Karpas-422 (cell line): ENCODE results near the gene PTPN5. TPM values are rescaled to one million over a fixed set of nuclear protein-coding genes. Genes with fewer than 3 reads are reported as not detected.
A peak's percentile ranks its signal among the peaks of the same experiment; 100 is the strongest.

Experiments used
- DNase-seq: peaks from one replicate; pipeline ENCODE4 v3.0.0-alpha.2; 2015
- H2AFZ ChIP-seq: fragments of 200-600 bp; sonication (generic); 2 replicates; pipeline ENCODE4 v1.6.1; 2014; ENCODE audit warnings: antibody characterized with exemption, low read length, mixed read lengths
- H3K27ac ChIP-seq: fragments of 200-600 bp; sonication (generic); 2 replicates; pipeline ENCODE4 v1.5.1; 2014; ENCODE audit warnings: mild to moderate bottlenecking, low read length, moderate library complexity
- H3K27me3 ChIP-seq: fragments of 200-600 bp; sonication (generic); 2 replicates; pipeline ENCODE4 v1.6.1; 2014; ENCODE audit warnings: low read length, mixed read lengths
- H3K36me3 ChIP-seq: fragments of 200-600 bp; sonication (generic); 2 replicates; pipeline ENCODE4 v1.6.1; 2014; ENCODE audit warnings: low read length, mixed read lengths; ENCODE audit not compliant: insufficient read depth
- H3K4me1 ChIP-seq: fragments of 200-600 bp; sonication (generic); 2 replicates; pipeline ENCODE4 v1.6.1; 2014; ENCODE audit warnings: mild to moderate bottlenecking, low read length, mixed read lengths
- H3K4me2 ChIP-seq: fragments of 200-600 bp; sonication (generic); 2 replicates; pipeline ENCODE4 v1.6.1; 2014; ENCODE audit warnings: low read length, low read depth, mild to moderate bottlenecking; ENCODE audit not compliant: poor library complexity, severe bottlenecking
- H3K4me3 ChIP-seq: fragments of 200-600 bp; sonication (generic); 2 replicates; pipeline ENCODE4 v1.5.1; 2014; ENCODE audit warnings: mild to moderate bottlenecking, antibody characterized with exemption, low read length, mixed read lengths
- H3K79me2 ChIP-seq: fragments of 200-600 bp; sonication (generic); 2 replicates; pipeline ENCODE4 v1.6.1; 2014; ENCODE audit warnings: mild to moderate bottlenecking, low read length, mixed read lengths
- H3K9ac ChIP-seq: fragments of 200-600 bp; sonication (generic); 2 replicates; pipeline ENCODE4 v1.6.0; 2014; ENCODE audit warnings: low read length
- H3K9me2 ChIP-seq: fragments of 200-600 bp; sonication (generic), shearing (Covaris generic); replicated peaks from 2 replicates; pipeline ENCODE4 v1.6.0; 2014; ENCODE audit warnings: mild to moderate bottlenecking, low read length, moderate library complexity; ENCODE audit not compliant: insufficient read depth
- H3K9me3 ChIP-seq: fragments of 300-700, 200-600 bp; sonication (generic); 2 replicates; pipeline ENCODE4 v1.6.1; 2014; ENCODE audit warnings: low read length, mixed read lengths
- H4K20me1 ChIP-seq: fragments of 200-600 bp; sonication (generic); 2 replicates; pipeline ENCODE4 v1.6.1; 2014; ENCODE audit warnings: mild to moderate bottlenecking, antibody characterized with exemption, low read length, low read depth; ENCODE audit not compliant: insufficient read depth
- total RNA-seq: library from RNA; depleted of rRNA; stranded (reverse); fragments of >200 nt; shearing (Covaris generic); gene quantifications from 2 replicates; pipeline ENCODE4 v1.2.3, GENCODE V29; 2014; ENCODE audit warnings: low replicate concordance

The PTPN5 gene
- total RNA-seq, 1 experiment from 2014 or later = not detected

DNA sequence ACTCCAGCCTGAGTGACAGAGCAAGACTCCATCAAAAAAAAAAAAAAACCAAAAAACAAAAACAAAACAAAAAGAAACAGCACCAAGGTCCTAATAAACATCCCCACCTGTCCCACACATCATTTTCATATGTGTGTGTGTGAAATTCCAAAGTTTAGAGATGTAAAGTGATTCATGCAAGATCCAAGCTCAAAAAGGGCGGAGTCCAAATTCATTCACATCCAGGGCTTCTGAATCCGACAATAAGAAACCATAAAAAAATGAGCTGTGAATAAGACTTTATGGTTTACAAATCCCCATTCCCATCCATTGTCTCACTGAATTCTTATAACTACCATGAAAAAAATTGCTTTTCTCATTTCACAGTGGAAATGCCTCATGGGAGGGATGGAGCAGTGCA lies 34.7 kb downstream of the PTPN5 start:
- no peak overlapping the region for H3K27ac ChIP-seq
- no peak for DNase-seq
- no peaks in the 10 kb centered on the region for H3K27me3 ChIP-seq
- no peak overlapping the region for H3K4me3 ChIP-seq
- H3K9me3 ChIP-seq = no peaks in the 10 kb centered on the region
- no peak overlapping the region for H2AFZ ChIP-seq
- no peaks in the 10 kb centered on the region for H4K20me1 ChIP-seq
- H3K9me2 ChIP-seq = no peaks in the 10 kb centered on the region
- H3K4me2 ChIP-seq = no peak overlapping the region
- no peak overlapping the region for H3K9ac ChIP-seq
- no peaks in the 10 kb centered on the region for H3K79me2 ChIP-seq
- no peaks in the 10 kb centered on the region for H3K4me1 ChIP-seq
- H3K36me3 ChIP-seq = no peaks in the 10 kb centered on the region

DNA sequence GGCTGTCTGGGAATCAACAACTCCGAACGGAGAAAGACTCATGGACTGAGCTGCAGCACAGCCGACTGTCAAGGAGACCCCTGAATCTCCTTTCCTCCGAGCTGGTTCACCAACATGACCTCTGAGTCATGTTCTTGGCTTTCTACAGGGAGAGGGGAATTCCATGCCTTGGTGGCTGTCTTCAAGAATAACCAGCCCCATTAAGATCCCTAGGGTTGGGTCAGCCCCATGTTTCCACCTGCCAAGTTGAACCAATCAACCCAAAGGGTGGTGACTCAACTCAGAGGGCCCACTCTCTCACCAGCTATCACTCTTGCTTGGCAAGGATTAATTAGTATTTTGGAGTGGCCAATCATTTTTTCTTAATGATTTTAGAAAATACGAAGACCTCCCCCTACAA lies 37.3 kb downstream of the PTPN5 start:
- no peaks in the 10 kb centered on the region for H4K20me1 ChIP-seq
- no peak overlapping the region for H3K4me3 ChIP-seq
- no peaks in the 10 kb centered on the region for H3K9me2 ChIP-seq
- no peak overlapping the region for H2AFZ ChIP-seq
- H3K27ac ChIP-seq = no peak overlapping the region
- H3K4me2 ChIP-seq = no peak overlapping the region
- H3K9me3 ChIP-seq = no peaks in the 10 kb centered on the region
- no peak overlapping the region for H3K9ac ChIP-seq
- no peak for DNase-seq
- H3K79me2 ChIP-seq = no peaks in the 10 kb centered on the region
- H3K36me3 ChIP-seq = no peaks in the 10 kb centered on the region
- no peaks in the 10 kb centered on the region for H3K4me1 ChIP-seq
- no peaks in the 10 kb centered on the region for H3K27me3 ChIP-seq

DNA sequence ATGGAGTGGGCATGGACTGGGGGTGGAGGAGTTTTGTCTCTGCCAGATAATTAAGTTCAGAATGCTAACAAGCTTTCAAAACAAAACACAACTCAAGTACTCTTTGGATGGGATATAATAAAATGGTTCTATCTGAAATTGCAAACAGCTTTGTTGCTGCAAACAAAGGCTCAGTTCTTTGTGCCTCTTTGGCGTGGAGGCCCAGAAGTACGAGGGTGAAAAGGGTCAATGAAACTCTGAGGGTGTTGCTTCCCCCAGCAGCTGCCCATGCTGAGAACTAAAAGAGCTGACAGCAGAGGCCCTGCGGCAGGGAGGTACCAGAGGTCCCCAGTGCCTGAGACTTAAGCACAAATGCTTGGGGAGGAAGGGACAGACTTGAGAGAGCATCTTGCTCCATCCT lies 39.1 kb downstream of the PTPN5 start:
- Histone ChIP-seq H2AFZ (no peak overlapping the region), H3K9ac (no peak overlapping the region), H3K9me3 (no peaks in the 10 kb centered on the region), H3K4me3 (no peak overlapping the region), H3K36me3 (no peaks in the 10 kb centered on the region), H3K9me2 (no peaks in the 10 kb centered on the region), H3K4me1 (no peaks in the 10 kb centered on the region), H3K27me3 (no peaks in the 10 kb centered on the region), H3K27ac (no peak overlapping the region), H3K4me2 (no peak overlapping the region), H3K79me2 (no peaks in the 10 kb centered on the region), H4K20me1 (no peaks in the 10 kb centered on the region)
- DNase-seq = no peak

DNA sequence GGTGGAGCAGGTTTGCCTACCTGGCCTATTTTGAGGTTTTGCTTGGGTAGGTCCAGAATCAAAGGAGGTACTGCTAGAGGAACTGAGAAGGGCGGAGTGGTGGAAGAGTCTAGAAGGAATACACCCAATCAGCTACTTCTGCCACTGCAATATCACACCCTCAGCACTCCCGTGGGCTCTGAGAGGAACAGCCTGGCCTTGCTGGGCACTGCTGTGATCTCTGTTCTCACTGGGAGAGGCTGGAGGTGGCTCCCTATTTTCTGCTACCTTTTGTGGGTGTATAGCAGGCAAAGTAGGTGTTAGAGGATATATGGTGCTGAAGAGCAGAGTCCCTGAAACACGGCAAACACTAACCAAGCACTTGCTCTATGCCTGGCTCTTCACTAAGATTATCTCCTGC lies 40.7 kb downstream of the PTPN5 start:
- Histone ChIP-seq H3K27me3 (no peaks in the 10 kb centered on the region), H3K27ac (no peak overlapping the region), H3K4me1 (no peaks in the 10 kb centered on the region), H2AFZ (no peak overlapping the region), H3K79me2 (no peaks in the 10 kb centered on the region), H4K20me1 (no peaks in the 10 kb centered on the region), H3K4me3 (no peak overlapping the region), H3K9me2 (no peaks in the 10 kb centered on the region), H3K9me3 (no peaks in the 10 kb centered on the region), H3K9ac (no peak overlapping the region), H3K36me3 (no peaks in the 10 kb centered on the region), H3K4me2 (no peak overlapping the region)
- no peak for DNase-seq

DNA sequence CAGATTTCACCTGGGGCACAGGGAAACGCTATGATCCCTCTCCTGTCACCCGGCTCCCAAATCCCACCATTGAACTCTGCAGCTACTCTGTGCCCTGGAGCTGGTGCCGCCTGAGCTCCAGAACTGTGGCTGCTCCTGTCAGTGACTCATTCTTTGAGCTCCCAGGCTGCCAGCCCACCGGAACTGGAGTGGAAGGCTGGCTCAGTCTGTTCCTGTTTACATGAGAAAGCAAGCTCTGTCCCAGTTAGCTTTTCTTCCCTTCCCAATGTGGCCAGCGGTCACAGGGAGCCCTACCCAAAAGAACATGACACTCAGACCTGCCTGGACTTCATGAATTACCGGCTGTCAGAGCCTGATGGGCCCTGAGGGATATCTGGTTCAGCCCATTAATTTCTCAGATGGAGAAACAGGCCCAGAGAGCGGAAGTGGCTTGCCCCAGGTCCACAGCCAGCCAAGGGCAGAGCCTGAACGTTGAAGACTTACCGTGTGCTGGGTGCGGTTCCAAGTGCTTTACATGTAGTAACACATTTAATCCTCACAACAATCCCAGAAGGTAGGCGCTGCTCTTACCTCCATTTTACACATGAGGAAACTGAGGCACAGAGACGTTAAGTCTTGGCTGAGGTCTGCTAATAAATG lies 41.8 kb downstream of the PTPN5 start:
- Histone ChIP-seq H3K4me1 (no peaks in the 10 kb centered on the region), H3K9ac (no peak overlapping the region), H3K9me3 (no peaks in the 10 kb centered on the region), H4K20me1 (no peaks in the 10 kb centered on the region), H3K36me3 (no peaks in the 10 kb centered on the region), H3K9me2 (no peaks in the 10 kb centered on the region), H2AFZ (no peak overlapping the region; the same call in 1 of the 2 replicates), H3K27ac (no peak overlapping the region), H3K4me3 (no peak overlapping the region), H3K4me2 (no peak overlapping the region), H3K79me2 (no peaks in the 10 kb centered on the region), H3K27me3 (no peaks in the 10 kb centered on the region)
- DNase-seq = no peak

DNA sequence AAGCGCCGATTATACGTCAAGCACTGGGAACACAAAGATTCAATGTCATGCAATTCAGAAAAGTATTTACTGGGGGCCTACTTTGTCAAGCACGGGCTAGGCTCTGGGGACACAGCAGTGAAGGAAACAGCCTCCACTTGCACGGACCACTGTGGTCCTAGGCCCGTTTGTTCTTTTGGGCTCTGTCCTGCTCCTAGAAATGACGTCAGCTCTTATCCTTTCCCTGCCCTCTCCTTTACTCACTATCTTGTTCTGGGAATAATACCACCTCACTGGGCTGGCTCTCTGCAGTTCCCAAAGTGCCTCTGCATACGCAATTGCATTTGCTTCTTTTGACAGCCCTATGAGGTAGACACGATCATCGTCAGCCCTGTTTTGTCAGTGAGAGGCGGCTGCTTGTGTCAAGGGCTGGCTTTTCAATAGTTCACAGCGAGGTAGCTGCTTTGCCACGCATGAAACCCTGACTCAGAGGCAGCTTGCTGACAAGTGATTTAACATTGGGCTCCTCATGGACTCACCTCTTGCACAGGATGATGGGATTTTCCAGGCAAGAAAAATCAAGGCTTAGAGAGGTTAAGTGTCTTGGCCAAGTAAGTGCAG lies 42.7 kb downstream of the PTPN5 start:
- no peaks in the 10 kb centered on the region for H3K79me2 ChIP-seq
- no peak overlapping the region for H3K9ac ChIP-seq
- H3K27ac ChIP-seq = no peak overlapping the region
- no peak overlapping the region for H3K4me2 ChIP-seq
- H3K4me1 ChIP-seq = no peaks in the 10 kb centered on the region
- no peak for DNase-seq
- H3K36me3 ChIP-seq = no peaks in the 10 kb centered on the region
- H3K9me2 ChIP-seq = no peaks in the 10 kb centered on the region
- H2AFZ ChIP-seq = 0 out of 2 replicates have a peak overlapping the region, but pooled peaks have one; percentile 30
- H4K20me1 ChIP-seq = no peaks in the 10 kb centered on the region
- no peak overlapping the region for H3K4me3 ChIP-seq
- no peaks in the 10 kb centered on the region for H3K9me3 ChIP-seq
- H3K27me3 ChIP-seq = no peaks in the 10 kb centered on the region

DNA sequence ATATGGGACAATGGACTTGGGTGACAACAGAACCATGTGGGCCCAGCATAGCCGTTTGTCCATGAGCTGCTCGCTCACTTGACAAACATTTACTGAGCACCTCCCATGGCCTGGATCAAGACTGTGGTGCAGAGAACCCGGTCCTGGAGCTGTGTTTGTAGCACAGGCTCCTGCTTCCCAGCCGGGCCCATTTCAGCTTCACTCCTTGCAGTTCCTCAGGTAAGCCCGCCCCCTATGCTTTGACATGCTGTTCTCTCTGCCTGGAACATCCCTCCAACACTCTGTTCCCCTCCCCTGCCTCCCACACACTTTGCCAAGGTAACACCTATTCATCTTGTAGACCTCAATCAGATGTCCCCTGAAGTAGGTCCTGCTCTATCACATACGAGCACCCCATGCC lies 46.3 kb downstream of the PTPN5 start:
- Histone ChIP-seq H4K20me1 (no peaks in the 10 kb centered on the region), H3K4me1 (no peaks in the 10 kb centered on the region), H3K27ac (no peak overlapping the region), H3K9me2 (no peaks in the 10 kb centered on the region), H3K79me2 (no peaks in the 10 kb centered on the region), H3K9me3 (no peaks in the 10 kb centered on the region), H2AFZ (no peak overlapping the region), H3K4me3 (no peak overlapping the region), H3K36me3 (no peaks in the 10 kb centered on the region), H3K4me2 (no peak overlapping the region), H3K9ac (no peak overlapping the region), H3K27me3 (no peaks in the 10 kb centered on the region)
- DNase-seq = no peak

DNA sequence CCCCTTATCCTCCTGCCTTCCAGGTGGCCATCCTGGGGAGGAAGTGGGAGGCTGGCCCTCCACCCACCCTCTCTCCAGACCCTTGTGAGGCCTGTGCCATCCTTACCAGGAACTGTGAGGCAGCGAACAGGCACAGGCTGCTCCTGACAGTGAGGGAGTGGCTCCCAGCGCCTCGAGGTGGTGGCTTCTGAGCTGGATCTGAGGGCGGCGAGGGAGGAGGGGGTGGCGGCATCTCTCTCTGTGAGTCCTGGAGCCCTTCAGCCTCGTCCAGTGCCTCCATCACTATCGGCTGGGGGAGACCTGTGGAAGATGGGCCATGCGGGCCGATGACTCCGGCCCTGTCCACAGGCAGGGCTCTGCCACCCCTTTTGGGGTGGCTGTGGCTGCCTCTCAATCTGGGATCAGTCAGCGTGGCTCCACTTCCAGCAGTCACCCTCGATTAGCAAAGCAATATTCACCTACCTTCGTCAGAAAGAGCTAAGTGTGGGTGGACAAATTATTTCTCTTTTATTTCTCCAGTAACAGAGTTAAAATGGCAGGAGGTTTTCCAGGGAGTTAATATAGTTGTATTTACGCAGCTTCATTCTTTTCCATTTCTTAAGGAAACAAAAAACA lies 47.6 kb downstream of the PTPN5 start:
- H3K9ac ChIP-seq = no peak overlapping the region
- no peaks in the 10 kb centered on the region for H3K9me2 ChIP-seq
- DNase-seq = no peak
- no peaks in the 10 kb centered on the region for H3K4me1 ChIP-seq
- H3K9me3 ChIP-seq = no peaks in the 10 kb centered on the region
- H3K27me3 ChIP-seq = no peaks in the 10 kb centered on the region
- no peak overlapping the region for H3K27ac ChIP-seq
- H3K79me2 ChIP-seq = no peaks in the 10 kb centered on the region
- H3K4me3 ChIP-seq = no peak overlapping the region
- H3K4me2 ChIP-seq = no peak overlapping the region
- H4K20me1 ChIP-seq = no peaks in the 10 kb centered on the region
- H3K36me3 ChIP-seq = no peaks in the 10 kb centered on the region
- no peak overlapping the region for H2AFZ ChIP-seq
